Keratinocyte (primary cell): Measurements from ENCODE around the gene CLIC3.

Source experiments
- CTCF ChIP-seq, 3 experiments: IDR thresholded peaks in 1 of 3; conservative IDR thresholded peaks in 1 of 3; optimal IDR thresholded peaks in 1 of 3; 2 replicates in 2 of 3; 3 replicates in 1 of 3; pipeline versions ENCODE3 to v1.5.1; 2011; ENCODE audit warnings: low read length in 3 of 3, mild to moderate bottlenecking in 3 of 3, moderate library complexity in 2 of 3, control low read depth in 1 of 3, inconsistent platforms in 1 of 3; ENCODE audit not compliant: insufficient read depth in 2 of 3; ENCODE audit errors: extremely low read depth in 1 of 3
- EZH2 ChIP-seq: IDR thresholded peaks from one replicate; pipeline ENCODE4 v1.6.1; 2012; ENCODE audit warnings: inconsistent platforms, mild to moderate bottlenecking, low read length, moderate library complexity

GRCh38 chr9:137023157-137023556, 26.8 kb upstream of the CLIC3 start:
- TF ChIP-seq CTCF (optimal IDR thresholded peaks at IDR 0.05 in 1 of 3, IDR thresholded peaks at IDR 0.05 in 1 of 3, conservative IDR thresholded peaks at IDR 0.05 in 1 of 3; ENCODE audit: extremely low read depth in 1 of 3, insufficient read depth in 2 of 3, low read length in 3 of 3) (no peak), EZH2 (no peak)
